ENCODE results near the gene EYA2.
A peak's percentile ranks its signal among the peaks of the same experiment; 100 is the strongest.

Gene EYA2

DNA sequence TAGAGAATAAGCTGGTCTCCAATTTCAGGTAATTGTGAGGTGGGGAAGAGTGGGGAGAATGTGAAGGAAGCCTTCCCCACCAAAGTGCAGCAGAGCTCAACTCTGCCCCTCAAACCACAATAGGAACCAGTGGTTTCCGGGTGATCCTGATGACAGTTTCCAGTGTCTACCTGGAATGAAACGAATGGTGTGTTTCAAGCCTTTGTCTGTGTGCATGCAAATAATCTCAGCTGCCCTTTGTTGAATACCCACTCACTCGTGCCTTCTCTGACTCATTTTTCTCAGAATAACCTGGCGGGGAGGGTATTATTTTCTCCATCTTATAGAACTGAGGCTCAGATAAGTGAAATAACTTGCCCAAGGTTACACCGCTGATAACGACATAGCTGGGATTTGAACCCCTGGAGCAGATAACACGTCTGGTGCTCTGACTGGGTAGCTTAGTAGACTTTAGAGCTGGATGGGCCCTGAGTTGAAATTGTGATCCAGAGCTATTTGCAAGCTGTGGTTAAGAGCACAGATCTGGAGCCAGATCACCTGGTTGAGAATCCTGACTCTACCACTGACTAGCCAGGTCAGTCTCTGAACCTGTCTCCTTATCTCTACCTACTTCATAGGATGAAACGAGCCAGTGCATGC is 85.1 kb downstream of the EYA2 start:
- DNase-seq (ENCODE audit: low spot score) = peak; percentile 34

DNA sequence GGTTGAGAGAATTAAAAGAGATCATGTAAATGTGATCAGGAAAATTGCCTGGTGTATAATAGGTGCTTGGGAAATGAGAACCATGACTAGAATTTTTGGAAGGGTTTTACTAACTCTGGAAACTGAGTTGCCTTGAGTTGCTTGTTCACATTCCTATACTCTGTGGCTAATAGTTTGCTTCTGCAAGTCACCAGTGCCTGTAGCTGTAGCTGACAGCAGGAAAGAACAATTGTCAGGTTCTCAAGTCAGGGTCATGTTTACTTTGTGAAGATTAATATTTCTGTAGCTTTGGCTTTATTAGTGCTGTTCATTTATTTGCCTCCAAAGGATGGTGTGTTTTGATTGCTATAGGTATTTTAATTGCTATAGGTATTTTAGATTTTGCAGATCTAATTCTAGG is 86.5 kb downstream of the EYA2 start:
- DNase-seq (ENCODE audit: low spot score) = no peak

DNA sequence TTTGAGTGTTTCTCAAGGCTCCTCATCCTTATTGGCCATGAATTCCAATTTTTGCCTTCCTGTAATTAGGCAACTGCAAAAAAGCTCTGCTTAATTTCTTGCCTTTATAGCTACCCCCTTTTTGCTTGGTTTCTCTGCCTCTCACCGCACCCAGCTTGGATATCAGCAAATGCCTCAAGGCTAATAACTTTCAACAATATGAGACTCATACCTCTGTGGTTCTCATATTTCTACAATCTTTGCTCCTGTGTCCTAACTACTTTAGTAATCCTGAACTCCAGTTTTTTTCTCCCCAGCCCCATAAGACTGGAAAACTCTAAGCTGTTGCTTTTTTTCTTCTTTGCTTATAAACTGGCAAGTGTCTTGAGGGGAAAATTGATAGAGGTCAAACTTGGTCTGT is 88.8 kb downstream of the EYA2 start:
- DNase-seq (ENCODE audit: low spot score) = no peak

DNA sequence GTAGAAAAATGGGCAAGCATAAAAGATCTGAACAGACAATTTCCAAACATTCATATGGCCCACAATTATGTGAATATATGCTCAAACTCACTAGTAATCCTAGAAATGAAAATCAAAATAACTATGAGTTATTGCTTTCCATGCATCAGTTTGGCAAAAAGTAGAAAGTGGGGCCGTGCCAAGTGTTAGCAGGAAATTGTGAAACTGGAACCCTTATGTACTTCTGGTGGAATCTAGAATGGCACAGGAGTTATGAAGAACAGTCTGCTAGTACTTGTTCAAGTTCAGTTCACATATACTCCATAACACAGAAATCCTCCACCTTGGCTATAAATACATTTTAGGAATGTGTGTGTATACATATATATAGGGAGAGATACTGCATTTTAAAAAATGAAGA is 89.8 kb downstream of the EYA2 start:
- DNase-seq (ENCODE audit: low spot score) = no peak

- no peak for DNase-seq (ENCODE audit: low spot score)
These were observed 90.6 kb downstream of the EYA2 start for GRCh38 chr20:46985250-46985649.

- DNase-seq (ENCODE audit: low spot score) = no peak
These were observed 91.0 kb downstream of the EYA2 start for GRCh38 chr20:46985671-46986070.

GRCh38 chr20:46987001-46987400 is 92.4 kb downstream of the EYA2 start:
- DNase-seq (ENCODE audit: low spot score) = no peak

GRCh38 chr20:46990017-46990595 is 95.5 kb downstream of the EYA2 start:
- DNase-seq (ENCODE audit: low spot score) = peak; percentile 70

DNA sequence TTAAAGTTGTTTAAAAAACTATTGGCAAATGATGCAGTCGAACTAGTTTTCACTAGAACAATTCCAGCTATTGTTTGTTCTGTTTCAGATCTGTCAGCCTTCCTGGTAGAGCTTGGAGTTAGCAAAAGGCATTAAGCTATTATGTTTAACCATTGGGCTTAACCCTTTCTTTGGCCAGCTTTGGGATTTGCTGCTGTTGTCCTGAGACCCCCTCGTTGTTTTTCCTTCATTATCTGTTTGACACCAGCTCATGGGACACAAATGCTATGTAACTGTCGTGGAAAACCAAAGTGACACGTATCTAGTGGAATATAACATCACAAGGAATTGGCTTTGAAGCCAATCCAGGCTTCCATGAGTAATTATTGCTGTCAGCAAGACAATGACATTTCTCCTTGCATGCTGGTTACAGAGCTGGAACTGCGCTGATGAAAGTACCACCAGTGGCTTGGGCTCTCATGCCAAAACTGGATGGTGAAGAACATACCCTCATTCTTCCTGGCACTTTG is 96.0 kb downstream of the EYA2 start:
- no peak for DNase-seq (ENCODE audit: low spot score)

GRCh38 chr20:46991168-46991567 is 96.5 kb downstream of the EYA2 start:
- no peak for DNase-seq (ENCODE audit: low spot score)

GRCh38 chr20:46991880-46992639 is 97.4 kb downstream of the EYA2 start:
- DNase-seq (ENCODE audit: low spot score) = no peak

DNA sequence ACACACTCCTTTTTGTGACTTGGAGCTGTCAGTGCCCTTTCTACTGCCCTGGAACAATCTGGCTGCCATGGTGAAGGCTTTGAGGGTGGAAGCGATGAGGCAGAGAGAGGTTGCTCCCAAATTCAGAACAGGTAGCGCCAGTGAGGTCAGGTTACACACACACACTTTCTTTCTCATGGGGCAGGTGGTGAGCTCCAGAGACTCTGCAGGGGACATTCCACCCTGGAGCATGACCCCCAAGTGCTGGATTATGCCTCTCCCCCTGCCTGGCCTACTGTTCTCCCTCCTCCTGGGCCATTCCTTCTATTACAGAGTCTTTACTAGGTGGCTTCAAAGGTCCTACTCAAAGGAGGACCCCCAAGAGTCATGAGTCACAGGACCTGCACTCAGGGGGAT is 98.0 kb downstream of the EYA2 start:
- no peak for DNase-seq (ENCODE audit: low spot score)

- no peak for DNase-seq (ENCODE audit: low spot score)
These were observed 98.9 kb downstream of the EYA2 start for GRCh38 chr20:46993465-46994095.

DNA sequence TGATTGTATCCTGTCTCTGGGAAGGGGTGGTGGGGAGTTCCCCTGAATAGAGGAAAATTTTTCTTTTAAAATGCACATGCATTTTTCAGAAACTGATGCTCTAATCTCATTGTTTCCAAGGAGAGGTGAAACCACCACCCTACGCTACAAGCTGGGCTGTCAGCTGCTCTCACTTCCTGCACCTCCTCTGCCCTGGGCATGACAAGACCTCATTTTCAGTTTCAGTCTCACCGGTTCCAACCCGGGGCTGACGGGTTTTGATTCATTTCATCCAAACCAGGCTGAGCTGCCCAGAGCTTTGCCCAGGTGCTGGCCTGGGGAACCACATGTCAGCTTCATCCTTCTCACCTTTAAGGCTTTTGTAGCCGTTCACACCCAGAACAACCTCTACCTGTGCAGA is 99.7 kb downstream of the EYA2 start:
- peak; percentile 87 for DNase-seq (ENCODE audit: low spot score)

- DNase-seq (ENCODE audit: low spot score) = no peak
These were observed 101.0 kb downstream of the EYA2 start for GRCh38 chr20:46995561-46996142.

DNA sequence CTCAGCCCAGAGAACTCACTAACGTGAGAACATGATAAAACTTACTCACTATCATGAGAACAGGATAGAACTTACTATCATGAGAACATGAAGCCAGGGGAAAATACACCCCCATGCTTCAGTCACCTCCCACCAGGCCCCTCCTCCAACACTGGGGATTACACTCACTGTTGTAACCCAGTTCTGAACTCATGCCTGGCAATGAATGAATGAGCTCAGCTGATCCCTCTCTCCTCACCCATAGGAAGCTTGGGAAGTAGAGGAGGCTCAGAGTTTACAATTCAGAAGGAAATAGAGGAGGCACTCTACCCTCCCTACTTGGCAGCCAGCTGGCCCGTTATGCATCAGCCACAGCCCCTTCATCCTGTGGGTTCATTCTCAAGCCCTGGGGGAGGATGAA is 102.5 kb downstream of the EYA2 start:
- no peak for DNase-seq (ENCODE audit: low spot score)

DNA sequence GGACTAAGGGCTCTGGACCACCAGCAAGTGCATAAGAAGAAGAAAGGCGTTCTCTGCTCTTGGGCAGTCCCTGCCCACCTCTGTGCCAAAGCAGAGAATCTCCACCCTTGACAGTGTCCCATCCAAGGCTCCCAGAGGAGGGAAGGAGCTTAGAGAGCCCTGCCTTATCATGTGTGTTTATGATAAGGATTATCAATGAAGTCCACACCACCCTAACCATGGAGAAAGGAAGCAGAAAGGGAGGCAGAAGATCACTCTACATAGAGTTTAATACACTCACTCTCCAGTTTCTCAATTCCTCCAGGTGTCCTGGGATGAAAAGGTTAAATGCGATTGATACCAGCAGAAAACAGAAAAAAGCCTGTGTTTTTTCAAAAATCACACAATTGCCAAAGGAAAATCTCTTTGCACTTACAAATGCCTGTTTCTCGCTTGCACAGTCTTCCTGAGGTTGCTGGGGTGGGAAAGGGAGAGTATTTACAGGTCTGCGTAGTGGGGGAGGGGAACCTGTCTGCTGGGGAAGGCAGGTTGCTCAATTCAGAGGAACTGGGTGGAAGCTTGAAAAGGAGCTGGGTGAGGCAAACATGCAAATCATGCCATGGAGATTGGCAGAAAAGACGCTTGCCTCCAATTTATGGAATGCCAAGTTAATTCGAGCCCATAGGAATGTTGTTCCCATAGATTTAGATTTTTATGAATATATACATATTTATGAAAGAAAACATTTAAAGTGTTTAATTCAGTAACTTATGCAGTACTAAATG is 104.0 kb downstream of the EYA2 start:
- no peak for DNase-seq (ENCODE audit: low spot score)

- no peak for DNase-seq (ENCODE audit: low spot score)
These were observed 105.3 kb downstream of the EYA2 start for GRCh38 chr20:46999801-47000465.

DNA sequence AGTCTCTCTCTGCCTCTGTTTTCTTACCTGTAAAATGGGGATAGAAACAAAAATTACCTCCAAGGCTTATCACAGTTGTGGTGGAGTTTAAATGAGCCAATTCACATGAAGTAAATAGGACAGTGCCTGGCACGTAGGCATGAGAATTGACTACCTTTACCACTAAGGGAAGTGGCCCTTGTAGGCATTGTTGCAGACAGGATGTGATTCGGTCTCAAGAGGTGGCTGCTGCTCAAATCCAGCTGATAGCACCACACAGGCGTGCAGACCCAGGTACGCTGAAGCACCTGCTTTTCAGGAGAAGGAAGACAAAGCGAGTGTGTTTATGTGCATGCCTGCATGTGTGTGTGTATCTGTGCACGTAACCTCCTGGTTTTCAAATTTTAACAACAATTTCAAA is 108.6 kb downstream of the EYA2 start:
- DNase-seq (ENCODE audit: low spot score) = no peak

GRCh38 chr20:47004179-47004578 is 109.5 kb downstream of the EYA2 start:
- no peak for DNase-seq (ENCODE audit: low spot score)
